NCI-H1105 (cell line): ENCODE results near the gene MYORG.

Experiments used
- DNase-seq: peaks from one replicate; lab custom pipeline; 2025; lab: John Stamatoyannopoulos, UW

The MYORG gene

DNA sequence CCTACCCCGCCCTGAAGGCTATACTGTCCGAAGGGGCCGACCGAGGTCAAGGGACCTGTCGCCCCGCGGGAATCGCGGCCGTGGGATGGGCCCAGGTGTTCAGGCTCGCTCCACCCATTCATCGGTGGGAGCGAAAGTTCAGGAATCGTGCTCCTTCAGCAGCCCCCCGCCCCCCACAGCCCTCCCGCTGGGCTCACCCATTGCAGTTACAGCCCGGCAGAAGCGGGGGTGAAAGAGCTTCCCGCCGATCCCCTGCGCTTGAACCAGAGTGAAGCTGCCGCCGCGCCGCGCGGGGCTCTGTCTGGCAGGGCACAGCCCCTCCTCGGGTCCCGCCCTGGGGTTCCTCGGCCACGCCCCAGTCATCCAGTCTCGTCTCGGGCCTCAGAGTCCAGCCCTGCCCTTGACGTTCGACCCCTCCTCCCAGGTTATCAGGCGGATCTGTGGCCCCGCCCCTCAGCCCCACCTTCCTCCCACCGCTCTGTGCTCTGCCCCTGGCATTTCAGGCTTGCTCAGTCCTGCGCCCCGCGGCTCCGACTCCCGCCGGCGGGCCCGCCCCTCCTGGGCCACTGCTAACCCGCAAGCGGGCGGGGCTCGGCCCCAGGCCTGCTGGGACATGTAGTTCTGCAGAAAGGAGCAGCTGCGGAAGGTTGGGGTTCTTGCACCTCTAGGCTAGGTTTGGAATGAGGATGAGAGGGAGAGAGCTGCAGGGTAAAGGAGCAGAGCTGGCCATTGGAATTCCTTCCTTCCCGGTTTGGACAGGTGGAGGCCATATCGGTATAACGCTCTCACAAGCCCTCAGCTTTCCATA, at the start of gene MYORG:
Gene MYORG (minus strand): TSS at position 303 of the 808 bp plus-strand sequence. CDS start 3,955 bp downstream, outside the sequence.
- peak; percentile 94 for DNase-seq

DNA sequence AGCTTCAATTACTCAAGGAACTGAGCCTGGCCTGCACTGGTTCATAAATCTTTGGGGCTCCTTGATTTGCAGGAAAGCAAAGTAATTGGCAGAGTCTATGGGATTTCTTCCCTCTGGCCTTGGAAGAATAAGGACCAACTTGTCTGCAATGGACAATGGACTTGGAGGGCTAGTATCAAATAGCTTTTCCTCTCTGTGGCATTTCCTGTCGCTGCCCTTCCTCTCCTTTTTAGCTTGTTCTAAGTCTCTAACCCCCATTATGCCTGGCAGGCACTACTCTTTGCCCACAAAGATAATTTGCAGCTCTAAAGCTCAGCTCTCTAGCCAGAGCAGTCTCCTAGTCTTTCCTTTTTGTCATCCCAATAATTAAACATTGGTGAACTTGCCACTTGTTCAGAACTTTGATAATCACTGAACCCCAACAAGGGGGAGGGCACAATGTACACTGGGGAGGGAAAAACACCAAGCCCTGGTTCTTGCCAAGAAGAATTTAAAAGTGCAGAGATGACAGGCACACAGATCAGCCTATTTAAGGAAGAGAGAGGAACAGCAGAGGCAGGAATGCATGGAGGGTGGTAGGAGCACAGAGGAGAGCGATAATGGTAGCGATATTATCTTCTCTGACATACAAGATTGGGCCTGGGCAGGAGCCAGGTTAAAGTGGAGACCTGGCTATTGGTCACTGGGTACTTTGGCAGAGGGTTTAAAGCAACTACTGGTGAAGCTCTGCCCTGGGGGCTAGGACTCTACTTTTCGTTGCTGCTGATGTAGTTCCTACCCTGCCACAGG, 43.2 kb upstream of the MYORG start:
- DNase-seq, result no peak

DNA sequence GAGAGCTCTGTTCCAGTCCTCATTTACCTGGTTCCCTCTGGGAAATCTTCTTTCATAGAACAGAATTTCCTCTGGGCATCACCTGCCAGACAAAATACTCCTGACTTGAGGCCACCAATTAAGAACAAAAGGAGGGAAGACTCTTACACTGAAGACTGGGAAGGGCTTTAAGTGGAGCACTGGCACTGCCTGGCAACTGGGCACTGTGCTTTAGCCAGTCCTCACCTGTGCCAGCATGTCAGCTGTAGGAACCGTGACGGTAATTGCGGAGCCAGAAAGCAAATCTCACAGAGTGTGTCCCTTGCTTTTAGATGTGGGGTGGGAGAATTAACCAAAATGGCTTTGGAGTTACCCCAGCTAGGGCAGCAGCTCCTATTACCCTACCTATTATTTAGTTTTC, 41.0 kb upstream of the MYORG start:
- peak; percentile 52 for DNase-seq

GRCh38 chr9:34413231-34413852, 36.6 kb upstream of the MYORG start:
- DNase-seq, result no peak

DNA sequence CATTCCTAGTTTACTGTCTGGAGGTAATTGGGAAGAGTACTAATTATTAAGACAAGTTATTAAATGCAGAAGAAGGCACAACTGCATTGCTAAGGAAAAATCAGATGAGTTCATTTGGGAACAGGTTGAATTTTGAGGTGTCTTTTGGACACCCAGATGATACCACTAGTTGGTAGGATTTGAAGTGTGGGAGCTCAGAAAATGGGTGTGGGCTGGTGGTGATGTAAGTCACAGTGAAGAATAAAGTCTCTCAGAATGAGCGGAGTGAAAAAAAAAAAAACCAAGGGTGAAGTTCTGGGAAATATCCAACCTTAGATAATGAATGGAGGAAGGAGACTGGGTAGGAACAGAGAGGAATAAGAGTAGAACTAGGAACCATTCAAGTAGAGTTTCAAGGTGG, 35.6 kb upstream of the MYORG start:
- DNase-seq, result no peak

- no peak for DNase-seq
Measured at GRCh38 chr9:34409154-34409553, 32.5 kb upstream of the MYORG start.

DNA sequence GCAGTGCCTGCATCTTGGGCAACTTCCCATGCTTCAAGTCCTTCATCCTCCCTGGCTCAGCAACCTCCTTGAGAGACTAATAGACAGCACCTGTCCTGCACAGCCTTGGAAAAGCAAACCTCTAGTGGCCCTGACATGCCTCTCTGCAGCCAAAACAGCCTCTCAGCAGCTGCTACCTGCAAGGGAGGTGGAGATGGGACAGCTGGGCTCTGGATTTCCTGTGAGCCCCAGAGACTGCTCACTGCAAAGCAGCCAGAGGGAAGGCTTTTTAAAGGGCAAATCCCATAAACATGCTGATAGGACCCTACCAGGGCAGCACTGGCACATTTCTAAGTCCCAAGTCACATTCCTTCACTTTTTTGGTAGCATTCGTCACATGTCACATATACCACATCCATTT, 31.5 kb upstream of the MYORG start:
- no peak for DNase-seq

DNA sequence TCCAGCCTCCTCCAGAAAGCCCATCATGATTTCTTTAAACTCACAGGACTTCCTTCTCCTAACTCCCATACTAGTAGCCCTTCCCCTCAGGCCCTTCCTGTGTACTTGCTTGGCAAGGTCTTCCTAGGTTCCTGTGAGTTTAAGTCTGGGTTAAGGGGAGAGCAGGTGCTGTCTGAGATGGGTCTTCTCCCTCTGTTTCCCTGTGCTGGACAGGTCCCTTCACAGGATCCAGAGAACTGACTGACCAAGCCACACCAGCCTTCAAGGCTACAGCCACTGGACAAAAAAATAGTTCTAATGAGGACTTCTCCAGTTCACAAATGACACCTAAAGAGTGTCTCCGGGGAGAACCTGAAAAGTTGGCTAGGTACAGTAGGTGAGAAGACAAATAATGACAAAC, 29.5 kb upstream of the MYORG start:
- no peak for DNase-seq

DNA sequence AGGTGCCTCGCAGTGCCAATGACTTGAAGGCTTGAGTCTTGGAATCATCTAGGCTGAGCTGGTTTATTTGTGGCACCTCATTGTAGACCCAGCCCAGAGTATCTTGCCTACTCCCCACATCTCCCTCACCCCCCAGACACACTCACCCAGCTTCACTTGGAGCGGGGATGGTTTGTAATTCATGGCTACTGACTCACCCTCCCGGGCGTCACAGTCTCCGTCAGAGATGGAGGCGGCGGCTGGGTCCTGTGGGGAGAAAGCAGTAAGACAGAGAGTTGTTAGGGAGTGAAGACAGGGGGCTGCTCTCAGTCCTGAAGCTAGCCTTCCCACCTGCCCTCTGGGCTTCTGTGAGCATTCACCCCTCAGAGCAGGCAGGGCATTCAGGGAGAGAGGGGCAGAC, 29.0 kb upstream of the MYORG start:
- no peak for DNase-seq

DNA sequence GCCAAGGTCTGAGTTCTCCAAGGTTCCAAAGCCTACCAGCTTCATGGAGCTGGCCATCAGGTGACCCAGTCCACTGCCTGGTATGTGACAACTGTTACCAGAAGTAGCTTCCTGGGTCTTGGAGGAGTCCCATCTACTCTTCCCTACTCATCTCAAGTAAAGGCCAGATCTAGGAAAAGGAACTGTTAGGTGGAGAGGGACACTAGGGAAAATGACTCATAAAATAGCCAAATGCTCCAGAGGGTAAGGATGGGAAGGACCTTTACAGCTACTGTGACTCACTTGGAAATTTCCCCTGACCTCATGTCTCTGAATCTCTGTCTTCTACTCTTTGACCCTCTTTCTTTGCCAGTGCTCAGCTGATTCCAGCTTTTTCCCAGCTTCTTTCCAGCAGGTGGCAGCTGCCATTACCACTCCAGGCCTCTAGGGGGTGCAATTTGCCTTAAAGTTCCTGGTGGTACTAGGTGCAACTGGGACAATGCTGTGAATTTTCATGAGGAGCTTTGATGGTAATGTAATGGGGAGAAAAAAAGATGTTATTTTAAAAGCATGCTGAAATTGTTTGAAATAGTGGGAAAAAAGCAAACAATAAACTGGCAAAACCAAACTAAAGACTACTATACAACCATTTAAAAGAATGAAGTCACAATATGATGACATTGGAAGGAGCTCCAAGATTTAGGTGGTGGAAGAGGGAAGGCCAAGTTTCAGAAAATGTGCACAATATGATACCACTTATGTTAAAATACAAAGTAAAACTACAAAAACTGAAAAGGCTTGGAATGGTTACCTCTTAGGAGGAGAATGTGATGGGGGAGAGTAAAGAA, 27.1 kb upstream of the MYORG start:
- peak; percentile 38 for DNase-seq

GRCh38 chr9:34400686-34401602, 24.2 kb upstream of the MYORG start:
- no peak for DNase-seq

DNA sequence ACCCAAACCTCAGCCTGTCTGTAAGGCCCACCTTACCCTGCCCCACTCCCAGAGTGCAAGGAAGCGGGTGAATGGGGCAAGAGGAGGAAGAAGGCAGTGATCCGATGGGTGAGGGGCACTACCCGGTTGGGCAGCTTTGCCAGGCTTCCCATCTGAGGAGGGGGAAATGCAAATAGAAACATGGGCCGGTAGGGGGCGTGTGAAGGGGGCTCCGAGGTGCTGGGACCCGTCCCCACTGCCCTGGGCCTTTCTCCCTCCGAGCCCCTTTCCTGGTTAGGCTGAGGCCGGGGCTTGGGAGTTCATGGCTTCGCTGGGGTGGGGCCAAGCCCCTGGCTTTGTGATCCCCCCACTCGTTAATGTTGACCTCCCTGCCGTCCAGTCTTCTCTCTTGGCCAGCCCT, 23.6 kb upstream of the MYORG start:
- DNase-seq, result no peak

DNA sequence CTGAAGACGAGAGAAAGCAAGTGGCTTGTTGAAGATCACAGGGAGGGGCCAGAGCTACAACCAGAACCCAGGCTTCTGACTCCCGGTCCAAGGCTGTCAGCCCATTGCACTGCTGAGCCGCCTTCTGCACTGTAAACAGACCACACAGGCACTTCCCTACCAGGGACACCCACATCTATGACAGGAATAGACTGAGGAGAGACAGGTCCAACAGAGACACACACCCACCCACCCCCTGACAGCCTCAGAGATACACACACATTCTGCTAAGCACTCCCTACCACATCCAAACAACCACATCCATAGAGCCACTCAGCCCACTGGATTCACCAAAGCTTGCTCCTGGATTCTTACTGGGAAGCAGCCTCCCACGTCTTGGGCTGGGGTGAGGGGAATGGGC, 23.0 kb upstream of the MYORG start:
- no peak for DNase-seq

- no peak for DNase-seq
Measured at GRCh38 chr9:34398875-34399274, 22.2 kb upstream of the MYORG start.

GRCh38 chr9:34396276-34397214, 19.8 kb upstream of the MYORG start:
- DNase-seq, result no peak

DNA sequence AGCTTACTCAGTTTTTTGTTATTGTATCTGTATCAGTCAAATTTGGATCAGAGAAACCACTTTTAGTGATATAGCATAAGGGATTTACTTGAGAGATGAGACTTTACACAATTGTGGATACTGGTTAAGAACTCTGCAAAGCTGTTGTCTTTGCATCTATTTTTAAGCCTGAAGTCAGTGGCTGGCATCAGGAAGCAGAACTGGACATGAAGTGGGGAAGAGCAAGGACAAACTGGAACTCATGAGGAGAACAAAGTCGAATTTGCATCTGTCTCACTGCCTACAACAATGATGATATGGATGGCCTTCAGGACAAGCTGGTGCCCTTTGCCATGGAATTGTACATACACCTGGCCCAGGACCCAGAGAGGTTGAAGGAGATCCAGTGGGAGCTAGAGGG, 15.8 kb upstream of the MYORG start:
- DNase-seq, result no peak

DNA sequence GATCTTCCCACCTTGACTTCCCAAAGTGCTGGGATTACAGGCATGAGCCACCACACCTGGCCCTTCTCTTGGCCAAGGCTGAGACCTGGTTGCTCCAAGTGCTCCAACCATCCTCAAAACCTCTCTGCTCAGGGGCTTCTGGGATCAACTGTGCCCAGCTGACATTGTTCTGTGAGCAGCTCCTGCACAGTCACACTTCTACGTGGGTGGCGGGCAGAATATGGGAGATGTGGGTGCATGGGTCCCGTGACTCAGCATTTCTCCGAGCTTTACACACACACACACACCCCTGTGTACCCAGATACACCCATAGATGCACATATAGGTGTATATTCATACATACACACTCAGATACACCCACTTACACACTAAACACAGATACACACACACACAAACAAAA, 10.5 kb upstream of the MYORG start:
- no peak for DNase-seq

DNA sequence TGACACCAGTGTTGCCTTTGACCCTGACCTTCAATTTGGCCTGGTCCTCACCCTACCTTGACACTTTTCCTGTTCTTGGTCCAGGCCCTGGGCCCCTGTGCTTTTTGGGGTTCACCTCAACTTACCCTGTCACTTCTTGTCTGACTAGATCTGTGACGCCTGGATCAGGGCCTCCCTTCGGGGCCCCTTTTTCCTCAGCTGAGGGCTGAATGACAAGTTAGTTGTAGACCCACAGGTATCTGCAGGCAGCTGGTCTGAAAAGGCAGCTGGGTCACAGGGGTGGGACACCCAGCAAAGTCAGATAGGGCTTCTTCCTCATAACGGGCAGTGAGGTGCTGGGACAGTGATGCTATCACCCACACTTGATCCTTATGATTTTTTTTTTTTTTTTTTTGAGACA, 10.0 kb upstream of the MYORG start:
- DNase-seq, result no peak

DNA sequence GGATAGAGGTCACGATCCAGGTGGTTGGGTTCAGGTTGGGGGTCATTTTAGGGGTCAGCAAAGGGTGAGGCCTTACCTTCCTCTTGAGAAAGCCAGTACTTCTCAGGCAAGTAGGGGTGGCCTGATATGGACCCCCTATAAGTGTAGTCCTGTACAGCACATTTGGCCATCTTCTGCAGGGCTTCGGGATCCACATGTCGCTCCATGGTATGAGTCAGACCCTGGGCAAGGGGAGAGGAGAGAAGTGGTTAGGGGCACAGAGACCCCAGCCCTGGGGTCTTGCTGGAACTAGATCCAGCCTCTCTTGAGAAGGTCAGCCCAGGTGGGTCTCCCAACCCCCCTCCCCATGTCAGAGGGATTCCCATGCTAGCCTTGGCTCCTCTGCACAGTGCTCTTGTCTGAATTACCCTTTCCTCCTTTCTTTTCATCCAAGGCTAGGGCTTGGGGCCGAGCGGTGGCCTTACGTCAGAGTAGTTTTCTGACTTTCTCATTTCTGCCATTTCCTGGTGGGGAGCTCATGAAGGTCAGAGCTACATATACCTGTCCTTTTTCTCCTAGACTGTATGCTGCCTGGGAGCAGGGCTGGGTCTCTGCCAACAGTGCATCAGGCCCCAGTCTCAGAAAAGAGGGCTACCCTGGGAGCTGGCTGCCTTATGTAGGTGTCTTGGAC, 9.0 kb upstream of the MYORG start:
- no peak for DNase-seq
